ENCODE results near the gene HDGFL2. TPM values are rescaled to one million over a fixed set of nuclear protein-coding genes. Genes with fewer than 3 reads are reported as not detected.

Gene HDGFL2
- total and polyA plus RNA-seq, 2 of the 8 experiments (the other 6 are each of a cell fraction or from before 2014, with no cell fraction given), result 31.1 to 106 TPM

DNA sequence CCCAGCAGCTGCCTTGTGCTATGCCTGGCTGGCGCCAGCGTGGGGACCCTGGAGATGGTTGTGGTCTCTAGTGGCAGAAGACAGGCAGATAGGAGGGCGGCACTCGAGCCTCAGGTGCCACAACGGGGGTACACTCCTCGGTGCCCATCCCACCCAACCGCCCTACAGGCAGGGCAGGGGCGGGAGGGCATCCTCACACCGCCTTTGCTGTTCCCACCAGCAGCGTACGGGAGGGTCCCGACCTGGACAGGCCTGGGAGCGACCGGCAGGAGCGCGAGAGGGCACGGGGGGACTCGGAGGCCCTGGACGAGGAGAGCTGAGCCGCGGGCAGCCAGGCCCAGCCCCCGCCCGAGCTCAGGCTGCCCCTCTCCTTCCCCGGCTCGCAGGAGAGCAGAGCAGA, 29.6 kb downstream of the HDGFL2 start (continued):
- TF ChIP-seq POLR2AphosphoS5 (IDR thresholded peaks at IDR 0.05; ENCODE audit: low read depth, low read length) (no peak), TEAD4 (IDR thresholded peaks at IDR 0.05; ENCODE audit: low read depth, low read length) (no peak)
